ENCODE measurements around the gene MAVS.

GRCh38 chr20:3800878-3801260 is 45.8 kb upstream of the MAVS start:
- TF ChIP-seq CTCF (IDR thresholded peaks at IDR 0.05) (no peak), POLR2A (IDR thresholded peaks at IDR 0.05) (no peak)
